SJCRH30 (cell line): ENCODE data around the gene CEP43. TPM values are rescaled to one million over a fixed set of nuclear protein-coding genes. Genes with fewer than 3 reads are reported as not detected.

ENCODE experiments used
- DNase-seq, 2 experiments: peaks; one replicate each; pipeline ENCODE4 v3.0.0-alpha.2; 2015 to 2020
- H3K27ac ChIP-seq: fragments of 250-450 bp; sonication (Bioruptor Pico); 2 replicates; pipeline ENCODE4 v1.5.1; 2020; ENCODE audit warnings: mild to moderate bottlenecking, moderate library complexity
- H3K27me3 ChIP-seq: fragments of 250-450 bp; sonication (Bioruptor Pico); 2 replicates; pipeline ENCODE4 v1.5.1; 2020; ENCODE audit warnings: mild to moderate bottlenecking, moderate library complexity
- H3K36me3 ChIP-seq: fragments of 250-450 bp; sonication (Bioruptor Pico); 2 replicates; pipeline ENCODE4 v1.5.1; 2020; ENCODE audit warnings: mild to moderate bottlenecking, moderate library complexity
- H3K4me1 ChIP-seq: fragments of 250-450 bp; sonication (Bioruptor Pico); 2 replicates; pipeline ENCODE4 v1.5.1; 2020; ENCODE audit warnings: mild to moderate bottlenecking, moderate library complexity
- H3K4me3 ChIP-seq: fragments of 250-450 bp; sonication (Bioruptor Pico); 2 replicates; pipeline ENCODE4 v1.5.1; 2020; ENCODE audit warnings: mild to moderate bottlenecking, moderate library complexity
- H3K9me3 ChIP-seq: fragments of 250-450 bp; sonication (Bioruptor Pico); replicated peaks from 2 replicates; pipeline ENCODE4 v1.5.1; 2020; ENCODE audit warnings: mild to moderate bottlenecking, moderate library complexity
- total RNA-seq: library from RNA; depleted of rRNA; stranded (reverse); fragments of >200 nt; shearing (Covaris generic); gene quantifications from 2 replicates; pipeline ENCODE4 v1.2.3, GENCODE V29; 2014

Gene CEP43
- total RNA-seq, 1 experiment from 2014 or later, result 60.2 TPM

GRCh38 chr6:166987448-166987847 is 11.7 kb upstream of the CEP43 start:
- DNase-seq, result no peak
- Histone ChIP-seq H3K9me3 (no peaks in the 10 kb centered on the region), H3K27me3 (no peaks in the 10 kb centered on the region), H3K4me3 (no peak overlapping the region), H3K4me1 (no peaks in the 10 kb centered on the region), H3K36me3 (peaks cover 31% of the 10 kb centered on the region), H3K27ac (no peak overlapping the region)

GRCh38 chr6:166987930-166988329 is 11.3 kb upstream of the CEP43 start:
- Histone ChIP-seq H3K4me3 (no peak overlapping the region), H3K4me1 (no peaks in the 10 kb centered on the region), H3K9me3 (no peaks in the 10 kb centered on the region), H3K36me3 (peaks cover 31% of the 10 kb centered on the region), H3K27me3 (no peaks in the 10 kb centered on the region), H3K27ac (no peak overlapping the region)
- no peak for DNase-seq

- no peaks in the 10 kb centered on the region for H3K9me3 ChIP-seq
- H3K27me3 ChIP-seq, result no peaks in the 10 kb centered on the region
- H3K27ac ChIP-seq, result no peak overlapping the region
- DNase-seq, result no peak
- no peak overlapping the region for H3K4me3 ChIP-seq
- H3K4me1 ChIP-seq, result no peaks in the 10 kb centered on the region
- H3K36me3 ChIP-seq, result peaks cover 30% of the 10 kb centered on the region
Measured at GRCh38 chr6:166988674-166989201, 10.5 kb upstream of the CEP43 start.

- peak in 1 of 2 experiments; percentile 41 for DNase-seq
- H3K27me3 ChIP-seq, result no peaks in the 10 kb centered on the region
- H3K9me3 ChIP-seq, result no peaks in the 10 kb centered on the region
- no peak overlapping the region for H3K27ac ChIP-seq
- H3K4me3 ChIP-seq, result no peak overlapping the region
- H3K36me3 ChIP-seq, result peaks cover 32% of the 10 kb centered on the region
- no peaks in the 10 kb centered on the region for H3K4me1 ChIP-seq
Measured at GRCh38 chr6:166989427-166990032, 9.7 kb upstream of the CEP43 start.

GRCh38 chr6:166996406-166996805 is 2.8 kb upstream of the CEP43 start:
- H3K27me3 ChIP-seq, result no peaks in the 10 kb centered on the region
- no peak for DNase-seq
- H3K9me3 ChIP-seq, result no peaks in the 10 kb centered on the region
- H3K36me3 ChIP-seq, result peaks cover 43% of the 10 kb centered on the region
- H3K4me1 ChIP-seq, result peaks cover 7% of the 10 kb centered on the region; the same call in 1 of the 2 replicates
- no peak overlapping the region for H3K4me3 ChIP-seq
- no peak overlapping the region for H3K27ac ChIP-seq

GRCh38 chr6:166997348-166997747 is 1.8 kb upstream of the CEP43 start:
- Histone ChIP-seq H3K9me3 (no peaks in the 10 kb centered on the region), H3K36me3 (peaks cover 44% of the 10 kb centered on the region), H3K27ac (no peak overlapping the region), H3K4me1 (peaks cover 7% of the 10 kb centered on the region; the same call in 1 of the 2 replicates), H3K4me3 (peak overlapping the region; percentile 92), H3K27me3 (no peaks in the 10 kb centered on the region)
- DNase-seq, result no peak

- H3K4me1 ChIP-seq, result peaks cover 7% of the 10 kb centered on the region; the same call in 1 of the 2 replicates
- peak overlapping the region; percentile 83 for H3K27ac ChIP-seq
- peaks cover 44% of the 10 kb centered on the region for H3K36me3 ChIP-seq
- no peaks in the 10 kb centered on the region for H3K27me3 ChIP-seq
- H3K4me3 ChIP-seq, result peak overlapping the region; percentile 92
- DNase-seq, result peak; percentile 68 to 79
- H3K9me3 ChIP-seq, result no peaks in the 10 kb centered on the region
Measured at GRCh38 chr6:166997768-166998255, 1.4 kb upstream of the CEP43 start.

- H3K27me3 ChIP-seq, result no peaks in the 10 kb centered on the region
- H3K27ac ChIP-seq, result peak overlapping the region; percentile 83
- DNase-seq, result peak in 1 of 2 experiments; percentile 25
- no peaks in the 10 kb centered on the region for H3K9me3 ChIP-seq
- H3K4me3 ChIP-seq, result peak overlapping the region; percentile 92
- peaks cover 7% of the 10 kb centered on the region; the same call in 1 of the 2 replicates for H3K4me1 ChIP-seq
- peaks cover 46% of the 10 kb centered on the region for H3K36me3 ChIP-seq
Measured at GRCh38 chr6:166998256-166999144, 697 bp upstream of the CEP43 start.

GRCh38 chr6:166999884-167000253 is 672 bp downstream of the CEP43 start:
- Histone ChIP-seq H3K36me3 (peaks cover 49% of the 10 kb centered on the region), H3K27me3 (no peaks in the 10 kb centered on the region), H3K4me1 (peaks cover 7% of the 10 kb centered on the region; the same call in 1 of the 2 replicates), H3K27ac (peak overlapping the region; percentile 63), H3K9me3 (no peaks in the 10 kb centered on the region), H3K4me3 (peak overlapping the region; percentile 92)
- no peak for DNase-seq

GRCh38 chr6:167000759-167001158 is 1.6 kb downstream of the CEP43 start:
- peaks cover 53% of the 10 kb centered on the region for H3K36me3 ChIP-seq
- no peak overlapping the region for H3K4me3 ChIP-seq
- no peak for DNase-seq
- H3K9me3 ChIP-seq, result no peaks in the 10 kb centered on the region
- H3K27me3 ChIP-seq, result no peaks in the 10 kb centered on the region
- H3K27ac ChIP-seq, result no peak overlapping the region
- H3K4me1 ChIP-seq, result peaks cover 7% of the 10 kb centered on the region; the same call in 1 of the 2 replicates

GRCh38 chr6:167005350-167006159 is 6.4 kb downstream of the CEP43 start:
- Histone ChIP-seq H3K36me3 (peaks cover 64% of the 10 kb centered on the region), H3K9me3 (no peaks in the 10 kb centered on the region), H3K4me1 (peaks cover 4% of the 10 kb centered on the region; the same call in 1 of the 2 replicates), H3K4me3 (no peak overlapping the region), H3K27me3 (no peaks in the 10 kb centered on the region), H3K27ac (no peak overlapping the region)
- DNase-seq, result peak; percentile 24 to 31

GRCh38 chr6:167007985-167008384 is 8.8 kb downstream of the CEP43 start:
- H3K4me1 ChIP-seq, result 0 out of 2 replicates have a peak, but pooled peaks cover 4% of the 10 kb centered on the region
- H3K27ac ChIP-seq, result no peak overlapping the region
- H3K36me3 ChIP-seq, result peaks cover 74% of the 10 kb centered on the region
- H3K4me3 ChIP-seq, result no peak overlapping the region
- H3K27me3 ChIP-seq, result no peaks in the 10 kb centered on the region
- H3K9me3 ChIP-seq, result no peaks in the 10 kb centered on the region
- DNase-seq, result peak in 1 of 2 experiments; percentile 64

GRCh38 chr6:167013067-167013466 is 13.9 kb downstream of the CEP43 start:
- DNase-seq, result no peak
- H3K27ac ChIP-seq, result no peak overlapping the region
- H3K4me3 ChIP-seq, result no peak overlapping the region
- no peaks in the 10 kb centered on the region for H3K4me1 ChIP-seq
- H3K36me3 ChIP-seq, result peaks cover 57% of the 10 kb centered on the region
- no peaks in the 10 kb centered on the region for H3K9me3 ChIP-seq
- no peaks in the 10 kb centered on the region for H3K27me3 ChIP-seq

GRCh38 chr6:167013946-167014345 is 14.7 kb downstream of the CEP43 start:
- H3K4me1 ChIP-seq, result no peaks in the 10 kb centered on the region
- no peaks in the 10 kb centered on the region for H3K27me3 ChIP-seq
- H3K36me3 ChIP-seq, result peaks cover 54% of the 10 kb centered on the region
- no peaks in the 10 kb centered on the region for H3K9me3 ChIP-seq
- no peak for DNase-seq
- H3K27ac ChIP-seq, result no peak overlapping the region
- H3K4me3 ChIP-seq, result no peak overlapping the region
